ENCODE measurements around the gene RASGEF1B. TPM values are rescaled to one million over a fixed set of nuclear protein-coding genes. Genes with fewer than 3 reads are reported as not detected.
"Not testable (repeated sequence)": the region's sequence is repeated elsewhere in the genome, so short reads cannot be mapped to it uniquely, and the experiment has no call there.

Gene RASGEF1B
- total RNA-seq, 1 donor from 2014 or later: 9.9 TPM

DNA sequence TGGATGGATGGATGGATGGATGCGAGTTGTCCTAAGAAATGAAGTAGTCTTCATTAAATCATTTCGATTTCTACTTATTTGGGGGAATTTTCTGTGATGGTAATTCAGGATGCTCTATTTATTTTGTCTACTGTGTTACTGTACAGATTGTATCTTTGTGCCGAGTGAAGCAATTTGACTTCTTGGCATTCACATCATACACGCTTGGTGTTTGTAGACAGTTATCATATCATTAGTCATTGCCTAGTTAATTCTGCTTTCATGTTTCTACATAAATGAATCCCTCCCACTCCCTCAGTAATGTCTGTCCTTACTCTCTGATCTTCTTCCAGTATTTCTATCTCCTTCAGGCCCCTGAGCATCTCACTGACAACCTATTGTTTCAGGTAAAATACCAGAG, 64.0 kb downstream of the RASGEF1B start:
- no peaks in the 10 kb centered on the region for H3K9me3 ChIP-seq (ENCODE audit: control insufficient read depth in 3 of 3, low read length in 3 of 3)
- H3K27me3 ChIP-seq (ENCODE audit: control insufficient read depth in 3 of 3, insufficient read depth in 3 of 3, low read length in 3 of 3): peaks cover 0 to 3% (median 0%) of the 10 kb centered on the region in 3 donors
- H3K4me1 ChIP-seq (ENCODE audit: control insufficient read depth in 3 of 3, insufficient read depth in 3 of 3, low read length in 3 of 3): peaks cover 0 to 3% (median 0%) of the 10 kb centered on the region in 3 donors
- no peak overlapping the region for H3K9ac ChIP-seq (ENCODE audit: low read depth in 1 of 3, low read length in 3 of 3)
- H3K4me3 ChIP-seq (ENCODE audit: low read length in 3 of 3): no peak overlapping the region
- no peak overlapping the region for H3K27ac ChIP-seq (ENCODE audit: low read depth, low read length)
- no peaks in the 10 kb centered on the region for H3K36me3 ChIP-seq (ENCODE audit: control insufficient read depth in 3 of 3, insufficient read depth in 3 of 3, low read length in 3 of 3)

- H3K9ac ChIP-seq (ENCODE audit: low read depth in 1 of 3, low read length in 3 of 3); H3K36me3 ChIP-seq (ENCODE audit: control insufficient read depth in 3 of 3, insufficient read depth in 3 of 3, low read length in 3 of 3); H3K27ac ChIP-seq (ENCODE audit: low read depth, low read length); H3K4me3 ChIP-seq (ENCODE audit: low read length in 3 of 3); H3K4me1 ChIP-seq (ENCODE audit: control insufficient read depth in 3 of 3, insufficient read depth in 3 of 3, low read length in 3 of 3); H3K27me3 ChIP-seq (ENCODE audit: control insufficient read depth in 3 of 3, insufficient read depth in 3 of 3, low read length in 3 of 3); H3K9me3 ChIP-seq (ENCODE audit: control insufficient read depth in 3 of 3, low read length in 3 of 3): not testable (repeated sequence)
Observed at GRCh38 chr4:81406481-81406880, 65.2 kb downstream of the RASGEF1B start.

- peaks cover 0 to 3% (median 0%) of the 10 kb centered on the region in 3 donors for H3K27me3 ChIP-seq (ENCODE audit: control insufficient read depth in 3 of 3, insufficient read depth in 3 of 3, low read length in 3 of 3)
- no peaks in the 10 kb centered on the region for H3K36me3 ChIP-seq (ENCODE audit: control insufficient read depth in 3 of 3, insufficient read depth in 3 of 3, low read length in 3 of 3)
- no peak overlapping the region for H3K9ac ChIP-seq (ENCODE audit: low read depth in 1 of 3, low read length in 3 of 3)
- no peaks in the 10 kb centered on the region for H3K9me3 ChIP-seq (ENCODE audit: control insufficient read depth in 3 of 3, low read length in 3 of 3)
- no peak overlapping the region for H3K27ac ChIP-seq (ENCODE audit: low read depth, low read length)
- H3K4me1 ChIP-seq (ENCODE audit: control insufficient read depth in 3 of 3, insufficient read depth in 3 of 3, low read length in 3 of 3): peaks cover 0 to 3% (median 0%) of the 10 kb centered on the region in 3 donors
- peak overlapping the region in 2 of 3 donors; percentile 27 to 45 for H3K4me3 ChIP-seq (ENCODE audit: low read length in 3 of 3)
Observed at GRCh38 chr4:81405900-81406401, 65.8 kb downstream of the RASGEF1B start.

- Histone ChIP-seq H3K27me3 (ENCODE audit: control insufficient read depth in 3 of 3, insufficient read depth in 3 of 3, low read length in 3 of 3) (peaks cover 0 to 3% (median 0%) of the 10 kb centered on the region in 3 donors), H3K9ac (ENCODE audit: low read depth in 1 of 3, low read length in 3 of 3) (no peak overlapping the region), H3K36me3 (ENCODE audit: control insufficient read depth in 3 of 3, insufficient read depth in 3 of 3, low read length in 3 of 3) (no peaks in the 10 kb centered on the region), H3K27ac (ENCODE audit: low read depth, low read length) (no peak overlapping the region), H3K9me3 (ENCODE audit: control insufficient read depth in 3 of 3, low read length in 3 of 3) (no peaks in the 10 kb centered on the region), H3K4me3 (ENCODE audit: low read length in 3 of 3) (no peak overlapping the region), H3K4me1 (ENCODE audit: control insufficient read depth in 3 of 3, insufficient read depth in 3 of 3, low read length in 3 of 3) (peaks cover 0 to 3% (median 0%) of the 10 kb centered on the region in 3 donors)
Observed at GRCh38 chr4:81404741-81405140, 67.0 kb downstream of the RASGEF1B start.

GRCh38 chr4:81404294-81404693, 67.4 kb downstream of the RASGEF1B start:
- no peak overlapping the region for H3K4me3 ChIP-seq (ENCODE audit: low read length in 3 of 3)
- H3K27ac ChIP-seq (ENCODE audit: low read depth, low read length): no peak overlapping the region
- peaks cover 0 to 3% (median 0%) of the 10 kb centered on the region in 3 donors for H3K27me3 ChIP-seq (ENCODE audit: control insufficient read depth in 3 of 3, insufficient read depth in 3 of 3, low read length in 3 of 3)
- no peaks in the 10 kb centered on the region for H3K36me3 ChIP-seq (ENCODE audit: control insufficient read depth in 3 of 3, insufficient read depth in 3 of 3, low read length in 3 of 3)
- H3K9me3 ChIP-seq (ENCODE audit: control insufficient read depth in 3 of 3, low read length in 3 of 3): no peaks in the 10 kb centered on the region
- H3K9ac ChIP-seq (ENCODE audit: low read depth in 1 of 3, low read length in 3 of 3): no peak overlapping the region
- peaks cover 0 to 3% (median 0%) of the 10 kb centered on the region in 3 donors for H3K4me1 ChIP-seq (ENCODE audit: control insufficient read depth in 3 of 3, insufficient read depth in 3 of 3, low read length in 3 of 3)

- H3K27ac ChIP-seq (ENCODE audit: low read depth, low read length): no peak overlapping the region
- H3K4me1 ChIP-seq (ENCODE audit: control insufficient read depth in 3 of 3, insufficient read depth in 3 of 3, low read length in 3 of 3): no peaks in the 10 kb centered on the region
- H3K36me3 ChIP-seq (ENCODE audit: control insufficient read depth in 3 of 3, insufficient read depth in 3 of 3, low read length in 3 of 3): no peaks in the 10 kb centered on the region
- H3K9ac ChIP-seq (ENCODE audit: low read depth in 1 of 3, low read length in 3 of 3): no peak overlapping the region
- no peaks in the 10 kb centered on the region for H3K9me3 ChIP-seq (ENCODE audit: control insufficient read depth in 3 of 3, low read length in 3 of 3)
- H3K27me3 ChIP-seq (ENCODE audit: control insufficient read depth in 3 of 3, insufficient read depth in 3 of 3, low read length in 3 of 3): peaks cover 0 to 3% (median 0%) of the 10 kb centered on the region in 3 donors
- H3K4me3 ChIP-seq (ENCODE audit: low read length in 3 of 3): no peak overlapping the region
Observed at GRCh38 chr4:81399306-81400086, 72.2 kb downstream of the RASGEF1B start.

GRCh38 chr4:81398379-81398778, 73.3 kb downstream of the RASGEF1B start:
- Histone ChIP-seq H3K4me3 (ENCODE audit: low read length in 3 of 3) (no peak overlapping the region), H3K9me3 (ENCODE audit: control insufficient read depth in 3 of 3, low read length in 3 of 3) (no peaks in the 10 kb centered on the region), H3K9ac (ENCODE audit: low read depth in 1 of 3, low read length in 3 of 3) (no peak overlapping the region), H3K27ac (ENCODE audit: low read depth, low read length) (no peak overlapping the region), H3K4me1 (ENCODE audit: control insufficient read depth in 3 of 3, insufficient read depth in 3 of 3, low read length in 3 of 3) (no peaks in the 10 kb centered on the region), H3K27me3 (ENCODE audit: control insufficient read depth in 3 of 3, insufficient read depth in 3 of 3, low read length in 3 of 3) (no peaks in the 10 kb centered on the region), H3K36me3 (ENCODE audit: control insufficient read depth in 3 of 3, insufficient read depth in 3 of 3, low read length in 3 of 3) (no peaks in the 10 kb centered on the region)

DNA sequence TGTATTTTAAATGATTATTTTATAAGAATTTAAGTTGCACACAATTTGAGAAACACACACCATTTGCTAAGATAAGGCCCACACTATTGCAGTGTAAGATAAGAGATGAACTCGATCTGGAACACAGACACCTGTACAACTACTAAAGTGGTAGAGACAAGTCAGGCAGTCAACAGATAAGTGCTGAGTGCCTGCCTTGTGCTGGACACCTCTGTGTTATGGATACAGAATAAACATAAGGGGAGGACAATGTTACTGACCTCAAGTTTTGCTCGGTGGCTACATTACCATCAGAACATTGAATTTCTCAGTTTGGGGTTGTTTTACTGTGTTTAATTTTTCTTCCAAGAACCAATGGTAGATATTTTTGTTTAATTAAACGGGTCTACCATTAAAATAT, 74.1 kb downstream of the RASGEF1B start:
- Histone ChIP-seq H3K27me3 (ENCODE audit: control insufficient read depth in 3 of 3, insufficient read depth in 3 of 3, low read length in 3 of 3) (no peaks in the 10 kb centered on the region), H3K36me3 (ENCODE audit: control insufficient read depth in 3 of 3, insufficient read depth in 3 of 3, low read length in 3 of 3) (no peaks in the 10 kb centered on the region), H3K9me3 (ENCODE audit: control insufficient read depth in 3 of 3, low read length in 3 of 3) (no peaks in the 10 kb centered on the region), H3K4me3 (ENCODE audit: low read length in 3 of 3) (no peak overlapping the region), H3K27ac (ENCODE audit: low read depth, low read length) (no peak overlapping the region), H3K4me1 (ENCODE audit: control insufficient read depth in 3 of 3, insufficient read depth in 3 of 3, low read length in 3 of 3) (no peaks in the 10 kb centered on the region), H3K9ac (ENCODE audit: low read depth in 1 of 3, low read length in 3 of 3) (no peak overlapping the region)

GRCh38 chr4:81395239-81395638, 76.5 kb downstream of the RASGEF1B start:
- Histone ChIP-seq H3K4me3 (ENCODE audit: low read length in 3 of 3) (no peak overlapping the region), H3K9me3 (ENCODE audit: control insufficient read depth in 3 of 3, low read length in 3 of 3) (no peaks in the 10 kb centered on the region), H3K9ac (ENCODE audit: low read depth in 1 of 3, low read length in 3 of 3) (no peak overlapping the region), H3K36me3 (ENCODE audit: control insufficient read depth in 3 of 3, insufficient read depth in 3 of 3, low read length in 3 of 3) (no peaks in the 10 kb centered on the region), H3K27ac (ENCODE audit: low read depth, low read length) (no peak overlapping the region), H3K4me1 (ENCODE audit: control insufficient read depth in 3 of 3, insufficient read depth in 3 of 3, low read length in 3 of 3) (no peaks in the 10 kb centered on the region), H3K27me3 (ENCODE audit: control insufficient read depth in 3 of 3, insufficient read depth in 3 of 3, low read length in 3 of 3) (no peaks in the 10 kb centered on the region)

GRCh38 chr4:81392164-81392563, 79.5 kb downstream of the RASGEF1B start:
- H3K9ac ChIP-seq (ENCODE audit: low read depth in 1 of 3, low read length in 3 of 3): no peak overlapping the region
- no peak overlapping the region for H3K27ac ChIP-seq (ENCODE audit: low read depth, low read length)
- H3K4me3 ChIP-seq (ENCODE audit: low read length in 3 of 3): no peak overlapping the region
- no peaks in the 10 kb centered on the region for H3K27me3 ChIP-seq (ENCODE audit: control insufficient read depth in 3 of 3, insufficient read depth in 3 of 3, low read length in 3 of 3)
- no peaks in the 10 kb centered on the region for H3K36me3 ChIP-seq (ENCODE audit: control insufficient read depth in 3 of 3, insufficient read depth in 3 of 3, low read length in 3 of 3)
- H3K9me3 ChIP-seq (ENCODE audit: control insufficient read depth in 3 of 3, low read length in 3 of 3): no peaks in the 10 kb centered on the region
- no peaks in the 10 kb centered on the region for H3K4me1 ChIP-seq (ENCODE audit: control insufficient read depth in 3 of 3, insufficient read depth in 3 of 3, low read length in 3 of 3)

All from skeletal muscle tissue (tissue), 4 donors.